ENCODE data around the gene CD34. TPM values are rescaled to one million over a fixed set of nuclear protein-coding genes. Genes with fewer than 3 reads are reported as not detected.

CD34 gene
- total RNA-seq, 1 experiment from 2014 or later: 0.35 TPM

DNA sequence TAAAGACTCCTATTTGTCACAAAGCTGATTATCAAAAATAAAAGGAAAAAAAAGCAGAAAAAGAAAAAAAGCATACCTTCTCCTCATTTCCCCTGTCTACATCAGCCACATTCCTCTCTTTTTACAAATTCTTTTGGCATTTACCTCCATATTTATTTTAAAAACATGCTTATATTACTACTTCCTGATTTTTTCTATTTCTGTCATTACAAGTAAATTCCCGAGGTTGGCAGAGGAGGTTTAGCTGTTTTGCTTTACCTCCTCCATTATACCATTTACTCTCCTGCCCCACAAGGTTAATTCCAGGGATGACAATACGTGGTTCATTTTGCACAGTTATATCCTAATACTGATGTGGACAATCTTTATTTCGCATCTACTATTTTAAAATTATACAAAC, 26.3 kb upstream of the CD34 start:
- Histone ChIP-seq H3K79me1 (ENCODE audit: insufficient read depth, low read depth, low read length, poor library complexity, severe bottlenecking) (no peaks in the 10 kb centered on the region), H2BK15ac (ENCODE audit: low read depth, low read length) (no peak overlapping the region), H3T11ph (ENCODE audit: low read length) (no peak overlapping the region), H3K27me3 (ENCODE audit: insufficient read depth, low read length) (no peaks in the 10 kb centered on the region), H3K9ac (ENCODE audit: extremely low read depth, insufficient read length, low read length) (no peak overlapping the region), H3K79me2 (ENCODE audit: insufficient read depth, low read length) (no peaks in the 10 kb centered on the region), H3K4ac (ENCODE audit: low read depth, low read length) (no peak overlapping the region), H3K23ac (ENCODE audit: insufficient read length, low read depth, low read length) (no peak overlapping the region), H3K18ac (ENCODE audit: insufficient read length, low read depth, low read length) (no peak overlapping the region), H2BK20ac (ENCODE audit: low read depth, low read length, poor library complexity, severe bottlenecking) (no peak overlapping the region), H4K5ac (ENCODE audit: insufficient read length, low read depth, low read length) (no peak overlapping the region), H3K4me2 (ENCODE audit: insufficient read depth, insufficient read length, low read length) (no peak overlapping the region), H2BK5ac (ENCODE audit: insufficient read length, low read length) (no peak overlapping the region), H3K14ac (ENCODE audit: insufficient read depth, low read length) (no peak overlapping the region), H3K4me1 (ENCODE audit: insufficient read depth, low read length) (no peaks in the 10 kb centered on the region), H2AFZ (ENCODE audit: low read length) (no peak overlapping the region), H3K56ac (ENCODE audit: insufficient read length, low read depth, low read length) (no peak overlapping the region), H3K27ac (ENCODE audit: insufficient read length, low read depth, low read length) (no peak overlapping the region), H4K91ac (ENCODE audit: insufficient read length, low read depth, low read length) (no peak overlapping the region), H3K9me3 (ENCODE audit: control insufficient read depth, low read depth, low read length) (no peaks in the 10 kb centered on the region), H4K20me1 (ENCODE audit: control insufficient read depth, insufficient read depth, insufficient read length) (no peaks in the 10 kb centered on the region), H4K8ac (replicated peaks; ENCODE audit: insufficient read length, low read depth, low read length) (no peak overlapping the region), H2BK120ac (ENCODE audit: low read depth, low read length, poor library complexity, severe bottlenecking) (no peak overlapping the region), H2BK12ac (ENCODE audit: insufficient read length, low read depth, low read length) (no peak overlapping the region), H2AK5ac (ENCODE audit: insufficient read length, low read length) (no peak overlapping the region), H3K23me2 (ENCODE audit: insufficient read length, low read depth, low read length, poor library complexity, severe bottlenecking) (no peaks in the 10 kb centered on the region)
- no peak for TF ChIP-seq CTCF (conservative IDR thresholded peaks at IDR 0.05)
- Mint-ChIP-seq H3K27me3 (ENCODE audit: low read depth) (no peaks in the 10 kb centered on the region; the same call in none of the 2 replicates), H3K36me3 (ENCODE audit: insufficient read depth in 1 of 3, low read depth in 3 of 3) (no peaks in the 10 kb centered on the region), H3K9me3 (peaks cover 5 to 8% of the 10 kb centered on the region in 2 experiments; a peak in 3 of 5 replicates), H3K4me1 (no peaks in the 10 kb centered on the region), H3K27ac (no peak overlapping the region), H3K4me3 (no peak overlapping the region)
- no CpG with 5 or more reads among the region's 3 CpGs for WGBS (ENCODE audit: extremely low coverage, insufficient read length, low lambda C conversion rate)
- DNase-seq: no peak

Measured in H9 (cell line).